Endothelial cell (in vitro differentiated cells): Measurements from ENCODE around the gene GPR107. TPM values are rescaled to one million over a fixed set of nuclear protein-coding genes. Genes with fewer than 3 reads are reported as not detected.
"Not testable (repeated sequence)": the region's sequence is repeated elsewhere in the genome, so short reads cannot be mapped to it uniquely, and the experiment has no call there.

Source experiments
- DNase-seq: peaks from one replicate; pipeline ENCODE4 v3.0.0; 2021; ENCODE audit warnings: low spot score
- H3K27ac Mint-ChIP-seq: one replicate; pipeline ENCODE4 v1.8.0; 2021; ENCODE audit warnings: mixed read lengths, inconsistent platforms; ENCODE audit not compliant: unreplicated experiment
- H3K27me3 Mint-ChIP-seq: one replicate; pipeline ENCODE4 v1.8.0; 2021; ENCODE audit warnings: mild to moderate bottlenecking, moderate library complexity, mixed read lengths, inconsistent platforms; ENCODE audit not compliant: unreplicated experiment
- H3K36me3 Mint-ChIP-seq: one replicate; pipeline ENCODE4 v1.8.0; 2021; ENCODE audit warnings: mild to moderate bottlenecking, low read depth, mixed read lengths, inconsistent platforms; ENCODE audit not compliant: unreplicated experiment
- H3K4me1 Mint-ChIP-seq: one replicate; pipeline ENCODE4 v1.8.0; 2021; ENCODE audit warnings: mild to moderate bottlenecking, mixed read lengths, inconsistent platforms; ENCODE audit not compliant: unreplicated experiment
- H3K4me3 Mint-ChIP-seq: one replicate; pipeline ENCODE4 v1.8.0; 2021; ENCODE audit warnings: mild to moderate bottlenecking, mixed read lengths, inconsistent platforms; ENCODE audit not compliant: unreplicated experiment
- H3K9me3 Mint-ChIP-seq: one replicate; pipeline ENCODE4 v1.8.0; 2021; ENCODE audit warnings: mixed read lengths, inconsistent platforms; ENCODE audit not compliant: unreplicated experiment
- CTCF ChIP-seq: fragments of 200-600 bp; sonication (generic); IDR thresholded peaks from one replicate; pipeline ENCODE4 v1.5.0; 2021; ENCODE audit warnings: antibody characterized with exemption; ENCODE audit not compliant: unreplicated experiment
- total RNA-seq: library from RNA; stranded (reverse); fragmentation: NEBNext Ultra II Directional; extraction: Animal tissue kit (Norgen Biotek cat#: 25700); gene quantifications from one replicate; pipeline ENCODE4 v1.2.1, GENCODE V29; 2021; ENCODE audit not compliant: unreplicated experiment

GPR107 gene
- total RNA-seq, 1 donor from 2014 or later, result 63.5 TPM

DNA sequence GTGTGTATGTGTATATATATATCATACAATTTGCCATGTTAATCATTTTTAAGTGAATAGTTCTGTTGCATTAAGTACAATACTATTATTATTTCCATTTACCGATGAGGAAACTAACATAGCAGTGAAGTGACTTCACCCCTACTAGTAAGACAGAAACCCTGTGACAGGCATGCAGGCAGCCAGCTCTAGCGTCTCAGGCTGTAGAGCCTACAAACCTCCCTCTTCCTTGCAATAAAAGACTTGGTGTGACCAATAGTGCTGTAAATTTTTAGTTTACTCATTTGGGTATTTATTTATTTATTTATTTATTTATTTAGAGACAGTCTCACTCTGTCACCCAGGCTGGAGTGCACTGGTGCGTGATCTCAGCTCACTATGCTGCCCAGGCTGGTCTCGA lies 35.4 kb upstream of the GPR107 start:
- Mint-ChIP-seq H3K4me1 (no peaks in the 10 kb centered on the region), H3K27me3 (no peaks in the 10 kb centered on the region)
- no peak for TF ChIP-seq CTCF

GRCh38 chr9:130020618-130021017 lies 33.1 kb upstream of the GPR107 start:
- H3K36me3 Mint-ChIP-seq, result peaks cover 9% of the 10 kb centered on the region
- no peaks in the 10 kb centered on the region for H3K9me3 Mint-ChIP-seq
- H3K4me3 Mint-ChIP-seq, result no peak overlapping the region
- H3K27me3 Mint-ChIP-seq, result peaks cover 3% of the 10 kb centered on the region
- no peak for DNase-seq
- no peak for TF ChIP-seq CTCF
- H3K4me1 Mint-ChIP-seq, result no peaks in the 10 kb centered on the region
- H3K27ac Mint-ChIP-seq, result no peak overlapping the region

More for the DNA sequence above, 35.4 kb upstream of the GPR107 start:
- H3K27ac Mint-ChIP-seq, result no peak overlapping the region
- peaks cover 9% of the 10 kb centered on the region for H3K36me3 Mint-ChIP-seq
- no peak overlapping the region for H3K4me3 Mint-ChIP-seq
- no peak for DNase-seq
- no peaks in the 10 kb centered on the region for H3K9me3 Mint-ChIP-seq

GRCh38 chr9:130021123-130021522 lies 32.6 kb upstream of the GPR107 start:
- Mint-ChIP-seq H3K9me3 (no peaks in the 10 kb centered on the region), H3K27ac (no peak overlapping the region), H3K27me3 (peaks cover 3% of the 10 kb centered on the region), H3K4me3 (no peak overlapping the region), H3K4me1 (no peaks in the 10 kb centered on the region), H3K36me3 (peaks cover 9% of the 10 kb centered on the region)
- TF ChIP-seq CTCF, result no peak
- no peak for DNase-seq

- H3K27me3 Mint-ChIP-seq, H3K4me3 Mint-ChIP-seq, H3K4me1 Mint-ChIP-seq, DNase-seq, H3K27ac Mint-ChIP-seq, H3K36me3 Mint-ChIP-seq, H3K9me3 Mint-ChIP-seq: not testable (repeated sequence)
Measured at GRCh38 chr9:130021842-130022241, 31.9 kb upstream of the GPR107 start.

DNA sequence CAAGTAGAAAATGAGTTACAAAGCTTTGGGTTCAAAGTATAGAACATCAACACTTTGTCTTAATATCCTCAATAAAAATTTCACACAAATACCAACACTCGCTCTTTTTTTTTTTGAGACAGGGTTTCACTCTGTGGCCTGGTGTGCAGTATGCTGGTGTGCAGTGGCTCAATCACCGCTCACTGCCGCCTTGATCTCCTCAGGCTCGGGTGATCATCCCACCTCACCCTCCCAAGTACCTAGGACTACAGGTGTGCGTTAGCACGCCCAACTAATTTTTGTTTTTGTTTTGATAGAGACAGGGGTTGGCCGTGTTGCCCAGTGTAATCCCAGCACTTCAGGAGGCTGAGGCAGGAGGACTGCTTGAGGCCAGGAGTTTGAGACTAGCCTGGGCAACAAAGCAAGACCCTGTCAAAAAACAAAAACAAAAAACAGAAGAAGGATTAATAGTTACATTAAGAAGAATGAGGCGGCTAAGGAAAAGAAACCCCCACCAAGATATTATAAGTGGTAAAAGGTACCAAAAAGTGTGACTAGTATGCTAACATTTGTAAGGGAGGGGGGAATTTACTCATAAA lies 31.1 kb upstream of the GPR107 start:
- no peak for DNase-seq
- TF ChIP-seq CTCF, result no peak
- no peak overlapping the region for H3K4me3 Mint-ChIP-seq
- H3K9me3 Mint-ChIP-seq, result no peaks in the 10 kb centered on the region
- peaks cover 3% of the 10 kb centered on the region for H3K4me1 Mint-ChIP-seq
- no peak overlapping the region for H3K27ac Mint-ChIP-seq
- peaks cover 3% of the 10 kb centered on the region for H3K27me3 Mint-ChIP-seq
- H3K36me3 Mint-ChIP-seq, result no peaks in the 10 kb centered on the region
